HG02973 (cell line): ENCODE measurements around the gene SLC16A5.
"Not testable (repeated sequence)": the region's sequence is repeated elsewhere in the genome, so short reads cannot be mapped to it uniquely, and the experiment has no call there.

Experiments used
- ATAC-seq: cut with Tn5 transposase; IDR thresholded peaks from one replicate; pipeline ENCODE4 v1.9.1; 2021; ENCODE audit warnings: moderate library complexity; ENCODE audit not compliant: unreplicated experiment

SLC16A5 gene, protein sequence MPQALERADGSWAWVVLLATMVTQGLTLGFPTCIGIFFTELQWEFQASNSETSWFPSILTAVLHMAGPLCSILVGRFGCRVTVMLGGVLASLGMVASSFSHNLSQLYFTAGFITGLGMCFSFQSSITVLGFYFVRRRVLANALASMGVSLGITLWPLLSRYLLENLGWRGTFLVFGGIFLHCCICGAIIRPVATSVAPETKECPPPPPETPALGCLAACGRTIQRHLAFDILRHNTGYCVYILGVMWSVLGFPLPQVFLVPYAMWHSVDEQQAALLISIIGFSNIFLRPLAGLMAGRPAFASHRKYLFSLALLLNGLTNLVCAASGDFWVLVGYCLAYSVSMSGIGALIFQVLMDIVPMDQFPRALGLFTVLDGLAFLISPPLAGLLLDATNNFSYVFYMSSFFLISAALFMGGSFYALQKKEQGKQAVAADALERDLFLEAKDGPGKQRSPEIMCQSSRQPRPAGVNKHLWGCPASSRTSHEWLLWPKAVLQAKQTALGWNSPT

DNA sequence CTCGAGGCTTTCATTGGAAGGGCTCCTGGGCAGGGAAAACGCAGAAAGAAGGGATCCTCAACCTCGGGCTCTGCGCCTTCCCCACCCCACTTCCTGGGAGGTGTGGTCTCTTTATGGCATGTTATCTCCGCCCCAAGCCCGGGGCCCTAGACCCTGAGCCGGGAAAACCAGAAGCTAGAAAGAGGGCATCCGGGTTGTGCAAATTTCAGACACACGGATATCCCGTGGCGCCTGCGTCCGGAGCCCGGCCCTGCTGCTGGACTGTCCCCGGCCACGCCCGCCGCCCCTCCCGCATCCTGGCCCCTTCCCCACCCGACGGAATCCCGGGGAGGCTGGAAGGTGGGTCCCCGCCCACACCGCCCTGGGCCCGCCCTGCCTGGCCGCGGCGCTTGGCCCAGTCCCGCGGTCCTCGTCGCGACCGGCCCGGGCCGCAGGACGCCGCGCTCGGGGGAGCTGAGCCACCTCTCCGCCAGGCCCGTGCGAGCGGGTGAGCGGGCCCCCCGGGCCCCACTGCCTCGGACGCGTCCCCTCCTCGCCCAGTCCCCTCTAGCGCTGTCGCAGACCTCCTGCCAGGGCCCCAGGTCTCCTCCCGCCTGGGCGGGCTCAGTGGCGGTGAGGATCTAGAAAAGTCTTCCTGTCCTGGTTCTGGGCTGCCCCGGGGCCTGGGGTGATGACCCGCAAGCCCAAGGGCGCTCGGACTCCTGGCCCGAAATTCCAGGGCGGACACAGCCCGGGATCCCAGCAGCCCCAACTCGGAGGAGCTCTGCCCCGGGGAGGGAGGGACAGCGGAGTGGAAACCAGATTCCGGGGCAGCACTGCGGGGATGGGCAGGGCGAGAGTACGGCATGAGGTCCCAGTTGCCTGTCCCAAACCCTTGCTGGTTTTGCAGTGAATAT is at the start of gene SLC16A5:
Gene SLC16A5, plus strand, starts transcription at position 397 of the 896 bp plus-strand sequence. CDS start 5,683 bp downstream, outside the sequence.
- ATAC-seq = peak; percentile 45

DNA sequence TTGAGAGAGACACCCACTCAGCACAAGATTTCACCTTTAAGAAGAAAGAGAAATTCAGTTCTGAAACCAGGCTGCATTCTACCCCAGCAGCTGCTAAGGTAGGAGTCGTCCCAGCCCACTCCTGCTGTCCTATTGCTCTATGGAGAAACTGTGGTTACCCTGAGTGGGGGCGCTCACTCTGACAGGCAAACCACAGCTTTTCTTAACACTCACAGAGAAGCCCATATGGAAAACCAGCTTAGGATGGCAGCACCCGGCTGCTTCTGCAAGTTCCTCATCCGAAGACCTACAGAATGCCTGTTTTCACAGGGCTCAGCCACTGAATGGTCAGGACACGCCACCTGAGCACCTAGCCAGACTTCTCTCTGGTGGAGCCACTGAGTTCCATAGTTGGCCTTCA is 48.5 kb upstream of the SLC16A5 start:
- ATAC-seq = no peak

DNA sequence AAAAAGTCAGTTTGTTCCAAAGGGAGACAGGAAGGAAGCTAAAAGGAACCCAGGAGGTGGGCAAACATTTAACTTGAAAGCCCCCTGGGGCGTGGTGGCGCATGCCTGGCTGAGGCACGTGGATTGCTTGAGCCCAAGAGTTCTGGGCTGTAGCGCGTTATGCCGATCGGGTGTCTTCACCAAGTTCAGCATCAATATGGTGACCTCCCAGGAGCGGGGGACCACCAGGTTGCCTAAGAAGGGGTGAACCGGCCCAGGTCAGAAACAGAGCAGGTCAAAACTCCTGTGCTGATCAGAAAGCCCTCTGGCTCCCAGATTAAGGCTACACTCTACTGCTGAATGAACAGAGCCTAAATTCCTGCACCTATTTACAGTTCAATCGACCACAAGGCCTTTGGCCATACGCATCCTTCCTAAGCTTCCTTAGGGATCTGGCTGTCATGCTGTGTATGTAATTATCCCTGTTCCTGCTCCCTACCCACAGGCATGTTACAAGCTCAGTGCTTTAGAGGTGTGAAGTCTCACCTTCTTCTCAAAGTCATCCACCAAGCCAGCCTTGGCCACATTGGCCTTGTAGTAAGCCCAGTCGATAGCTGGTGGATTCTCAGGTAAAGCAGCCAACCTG is 46.0 kb upstream of the SLC16A5 start:
- no peak for ATAC-seq

DNA sequence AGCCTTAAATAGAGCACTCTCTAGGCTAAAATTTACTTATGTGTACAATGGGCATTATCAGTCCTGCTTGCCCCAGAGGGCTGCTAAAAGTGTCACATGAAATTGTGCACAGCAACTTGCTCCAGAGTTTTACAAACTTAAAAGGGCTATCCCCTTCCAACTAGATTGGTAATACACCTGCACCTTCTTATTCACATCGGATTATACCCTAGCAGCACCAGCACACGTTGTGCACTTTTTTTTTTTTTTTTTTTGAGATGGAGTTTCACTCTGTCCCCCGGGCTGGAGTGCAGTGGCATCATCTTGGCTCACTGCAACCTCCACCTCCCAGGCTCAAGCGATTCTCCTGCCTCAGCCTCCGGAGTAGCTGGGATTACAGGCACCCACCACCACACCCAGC is 44.0 kb upstream of the SLC16A5 start:
- not testable (repeated sequence) for ATAC-seq

DNA sequence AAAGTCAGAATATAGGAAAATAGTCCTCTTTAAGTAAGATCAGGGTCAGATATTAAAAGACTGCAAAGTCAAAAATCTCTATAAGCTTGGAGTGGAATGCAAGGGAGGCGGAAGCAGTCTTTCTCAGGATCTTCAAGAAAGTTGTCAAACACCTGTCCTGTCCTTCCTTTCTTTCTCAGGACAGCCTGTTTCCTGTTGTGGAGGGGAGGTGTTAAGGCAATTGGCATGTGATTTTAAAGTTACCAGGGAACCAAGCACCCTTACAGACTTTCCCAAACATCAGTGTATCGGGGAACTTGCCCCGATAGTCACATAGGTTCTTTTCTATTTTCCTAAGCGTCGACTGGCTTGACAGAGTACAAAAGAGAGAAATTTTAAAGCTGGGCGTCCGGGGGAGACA is 43.0 kb upstream of the SLC16A5 start:
- ATAC-seq = no peak

DNA sequence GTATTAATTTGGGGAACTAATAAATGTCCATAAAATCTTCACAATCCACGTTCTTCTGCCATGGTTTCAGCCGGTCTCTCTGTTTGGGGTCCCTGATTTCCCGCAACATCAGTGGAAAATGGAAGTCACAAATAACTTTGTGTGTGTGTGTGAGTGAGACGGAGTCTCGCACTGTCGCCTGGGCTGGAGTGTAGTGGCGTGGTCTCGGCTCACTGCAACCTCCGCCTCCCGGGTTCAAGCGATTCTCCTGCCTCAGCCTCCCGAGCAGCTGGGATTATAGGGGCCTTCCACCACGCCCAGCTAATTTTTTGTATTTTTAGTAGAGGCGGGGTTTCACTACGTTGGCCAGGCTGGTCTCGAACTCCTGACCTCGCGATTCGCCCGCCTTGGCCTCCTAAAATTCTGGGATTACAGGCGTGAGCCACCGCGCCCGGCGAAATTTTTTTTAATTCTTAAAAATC is 41.8 kb upstream of the SLC16A5 start:
- not testable (repeated sequence) for ATAC-seq

DNA sequence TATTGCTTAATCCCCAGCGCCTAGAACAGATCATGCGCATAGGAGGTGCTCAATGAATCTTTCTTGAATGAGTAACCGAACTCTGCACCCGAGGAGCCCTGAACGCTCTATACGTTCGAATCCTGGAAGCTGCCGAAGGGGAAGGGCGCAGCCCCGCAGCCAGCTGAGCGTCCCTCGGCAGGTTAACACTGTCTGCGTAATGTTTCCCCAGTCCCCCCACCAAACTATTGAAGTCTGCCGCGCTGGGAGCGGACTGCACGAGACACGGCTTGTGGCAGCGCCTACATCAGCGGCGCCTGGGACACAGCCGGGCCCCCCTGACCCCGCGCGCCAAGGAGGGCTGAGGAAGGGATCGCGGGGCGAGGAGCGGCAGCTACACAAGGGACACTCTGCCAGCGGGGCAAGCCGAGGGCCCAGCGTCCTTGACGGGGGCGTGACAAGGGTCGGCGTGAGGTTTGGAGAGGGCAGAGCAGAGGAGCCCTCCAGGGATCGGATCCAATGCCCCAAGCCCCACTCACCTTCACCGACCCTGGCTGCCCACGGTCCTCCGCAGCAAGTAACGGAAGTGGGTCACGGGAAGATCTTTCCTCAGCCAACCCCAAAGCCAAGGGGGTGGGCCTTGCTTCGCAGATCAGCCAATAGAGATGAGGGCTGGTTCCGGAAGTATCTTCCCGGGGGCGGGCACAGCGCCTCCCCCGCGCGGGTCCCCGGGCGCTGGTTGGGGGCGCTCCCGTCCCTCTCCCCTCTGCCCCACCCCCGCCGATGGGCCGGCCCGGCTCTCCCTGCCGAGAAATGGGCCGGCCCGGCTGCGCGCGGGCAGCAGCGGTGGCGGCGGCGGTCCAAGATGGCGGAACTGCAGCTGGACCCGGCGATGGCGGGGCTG is 41.1 kb upstream of the SLC16A5 start, which contains the start of the genes ATP5PD and KCTD2:
Gene ATP5PD, minus strand, starts transcription at position 563 of the 883 bp plus-strand sequence. CDS start 4,319 bp downstream, outside the sequence.
Gene KCTD2, plus strand, starts transcription at position 819 of the 883 bp plus-strand sequence. Its CDS starts 26 bp downstream, at position 845.
- peak; percentile 89 for ATAC-seq

DNA sequence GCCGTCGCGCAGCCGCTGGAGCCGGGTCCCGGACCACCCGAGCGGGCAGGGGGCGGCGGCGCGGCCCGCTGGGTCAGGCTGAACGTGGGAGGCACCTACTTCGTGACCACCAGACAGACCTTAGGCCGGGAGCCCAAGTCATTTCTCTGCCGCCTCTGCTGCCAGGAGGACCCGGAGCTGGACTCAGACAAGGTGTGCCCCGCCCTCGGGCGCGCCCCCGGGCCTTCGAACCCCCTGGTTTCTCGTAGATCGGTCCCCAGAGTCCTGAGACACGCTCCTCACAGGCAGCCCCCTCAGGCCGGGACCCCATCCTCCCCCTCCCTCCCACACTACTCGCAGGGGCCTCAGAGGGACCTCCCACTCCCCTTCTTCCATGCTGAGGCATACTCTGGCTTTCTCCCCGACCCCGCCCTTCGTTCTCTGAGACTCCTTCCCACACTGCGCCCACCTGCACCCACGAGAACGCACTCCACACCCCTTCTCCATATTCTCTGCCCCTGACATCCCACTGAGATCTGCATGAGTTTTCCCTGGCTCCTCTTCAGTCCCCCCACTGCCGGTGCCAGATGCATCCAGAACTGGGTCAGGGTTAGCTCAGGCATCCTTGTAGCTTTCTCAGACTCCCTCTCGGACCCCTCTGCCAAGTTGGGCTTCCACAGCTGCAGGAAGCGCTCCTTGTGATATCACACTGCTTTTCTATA is 40.2 kb upstream of the SLC16A5 start:
- peak; percentile 13 for ATAC-seq

DNA sequence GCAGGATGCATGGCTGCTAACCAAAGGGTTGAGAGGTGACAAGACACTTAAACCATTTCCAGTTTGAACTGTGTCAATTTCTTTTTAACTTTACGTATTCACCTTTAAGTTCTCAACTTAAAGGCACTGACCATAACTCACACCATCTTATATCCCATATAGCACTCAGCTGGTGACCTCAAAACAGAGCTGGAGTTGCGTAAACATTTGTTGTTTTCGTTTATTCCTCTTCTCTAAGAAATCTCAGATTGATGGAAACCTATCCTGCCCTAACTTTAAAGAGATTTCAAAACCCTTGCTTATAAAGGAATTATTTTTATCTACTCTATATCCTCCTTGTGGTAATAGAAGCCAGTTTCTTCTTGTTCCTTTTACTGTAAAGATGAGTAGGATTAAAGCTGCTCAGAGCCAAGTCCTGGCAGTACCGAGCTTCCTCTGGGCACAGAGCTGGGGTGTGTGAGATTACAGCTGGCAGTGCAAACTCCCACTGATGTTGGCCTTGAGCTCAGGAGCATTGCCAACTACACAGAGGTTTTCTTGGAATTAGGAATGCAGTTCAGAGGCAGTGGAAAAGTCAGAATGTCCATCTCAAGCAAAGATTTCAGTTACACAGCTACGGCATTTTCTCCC is 39.4 kb upstream of the SLC16A5 start:
- no peak for ATAC-seq

DNA sequence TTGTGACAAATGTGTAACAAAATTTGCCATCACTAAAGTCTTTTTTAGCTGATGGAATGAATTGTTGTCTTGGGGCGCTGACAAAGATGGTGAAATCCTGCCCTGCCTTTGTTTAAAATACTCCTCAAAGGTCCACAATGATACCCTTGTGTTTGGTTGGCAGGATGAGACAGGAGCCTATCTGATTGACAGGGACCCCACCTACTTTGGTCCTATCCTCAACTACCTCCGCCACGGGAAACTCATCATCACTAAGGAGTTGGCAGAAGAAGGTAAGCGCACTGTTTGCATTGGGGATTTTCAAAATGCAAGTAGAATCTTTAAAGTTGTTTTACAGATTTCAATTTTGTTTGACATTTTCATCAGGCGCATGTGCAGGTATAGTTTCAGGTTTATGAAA is 38.7 kb upstream of the SLC16A5 start:
- ATAC-seq = no peak

DNA sequence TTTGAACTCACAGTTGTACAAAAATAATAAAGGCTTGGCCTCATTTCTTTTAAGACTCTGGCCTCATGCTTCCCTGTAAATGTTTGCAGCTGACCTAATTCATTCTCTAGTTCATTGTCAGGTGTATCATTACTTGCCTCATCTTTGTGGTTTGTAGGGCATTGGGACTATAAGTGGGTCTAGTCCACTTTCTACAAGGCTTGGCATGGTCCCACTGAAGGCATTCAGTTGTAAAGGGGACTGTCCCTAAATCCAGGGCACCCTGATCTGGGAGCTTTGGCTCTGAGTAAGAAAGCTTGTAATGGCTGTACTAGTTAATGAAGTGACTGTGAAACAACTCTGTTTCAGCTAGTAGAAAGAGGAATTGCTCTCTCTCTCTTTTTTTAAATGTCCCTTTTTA is 38.0 kb upstream of the SLC16A5 start:
- no peak for ATAC-seq

DNA sequence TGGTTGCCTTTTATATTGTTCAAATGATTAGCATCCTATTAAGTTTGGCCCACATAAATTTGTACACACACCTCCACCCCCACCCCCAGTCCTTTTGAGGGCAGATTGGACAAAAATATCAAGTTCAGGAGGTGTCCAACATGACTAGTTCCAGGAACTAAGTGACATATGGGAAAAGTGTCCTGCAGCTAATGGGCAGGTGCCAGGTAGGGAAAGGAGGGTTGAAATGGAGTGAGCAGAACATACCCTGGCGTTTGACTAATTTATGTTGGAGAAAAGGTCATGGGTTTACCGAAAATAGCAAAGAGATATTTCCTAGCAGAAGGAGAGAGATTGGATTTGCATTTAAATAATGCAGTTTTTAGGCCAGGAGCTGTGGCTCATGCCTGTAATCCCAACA is 35.8 kb upstream of the SLC16A5 start:
- ATAC-seq = no peak

DNA sequence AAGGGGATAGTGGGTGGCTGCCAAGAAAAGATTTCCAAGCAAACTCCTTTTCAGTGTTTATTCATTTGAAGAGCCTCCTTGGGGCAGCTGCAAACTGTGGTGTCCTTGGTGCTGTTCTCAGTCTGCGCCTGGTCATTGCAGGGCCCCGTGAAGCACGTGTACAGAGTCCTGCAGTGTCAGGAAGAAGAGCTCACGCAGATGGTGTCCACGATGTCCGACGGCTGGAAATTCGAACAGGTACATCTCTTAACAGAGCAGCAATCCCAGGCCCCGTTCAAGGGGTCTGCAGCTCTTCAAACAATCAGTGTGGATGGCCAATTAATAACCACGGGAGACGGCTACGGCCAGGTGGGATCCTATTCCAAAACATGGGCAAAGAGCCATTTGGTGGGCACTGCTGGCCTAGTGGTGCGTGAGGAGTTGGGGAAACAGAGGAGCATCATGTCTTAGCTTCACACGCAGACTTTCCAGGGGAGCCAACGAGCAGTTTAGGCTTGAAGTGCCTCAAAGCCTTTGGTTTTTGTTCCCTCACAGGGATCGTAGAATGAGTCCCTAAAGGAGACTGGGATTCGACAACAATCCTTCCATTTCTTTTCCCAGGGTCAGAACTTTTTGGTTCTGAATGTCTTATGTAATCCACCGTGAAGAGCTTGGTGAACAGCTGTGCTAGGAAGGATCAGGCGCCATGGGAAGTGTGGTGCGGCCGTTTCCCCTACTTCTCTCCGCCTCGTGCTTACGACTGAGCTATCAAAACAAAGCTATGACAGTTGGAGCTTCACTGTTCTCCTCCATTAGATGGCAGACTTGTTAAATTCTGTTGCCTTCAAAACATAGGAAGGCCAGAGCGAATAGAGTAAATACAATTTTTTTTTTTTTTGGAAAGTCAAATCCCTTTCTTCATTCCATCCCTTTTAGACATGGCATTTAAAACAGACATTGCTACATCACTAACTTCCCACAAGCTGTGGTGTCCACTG is 28.1 kb upstream of the SLC16A5 start:
- ATAC-seq = no peak

DNA sequence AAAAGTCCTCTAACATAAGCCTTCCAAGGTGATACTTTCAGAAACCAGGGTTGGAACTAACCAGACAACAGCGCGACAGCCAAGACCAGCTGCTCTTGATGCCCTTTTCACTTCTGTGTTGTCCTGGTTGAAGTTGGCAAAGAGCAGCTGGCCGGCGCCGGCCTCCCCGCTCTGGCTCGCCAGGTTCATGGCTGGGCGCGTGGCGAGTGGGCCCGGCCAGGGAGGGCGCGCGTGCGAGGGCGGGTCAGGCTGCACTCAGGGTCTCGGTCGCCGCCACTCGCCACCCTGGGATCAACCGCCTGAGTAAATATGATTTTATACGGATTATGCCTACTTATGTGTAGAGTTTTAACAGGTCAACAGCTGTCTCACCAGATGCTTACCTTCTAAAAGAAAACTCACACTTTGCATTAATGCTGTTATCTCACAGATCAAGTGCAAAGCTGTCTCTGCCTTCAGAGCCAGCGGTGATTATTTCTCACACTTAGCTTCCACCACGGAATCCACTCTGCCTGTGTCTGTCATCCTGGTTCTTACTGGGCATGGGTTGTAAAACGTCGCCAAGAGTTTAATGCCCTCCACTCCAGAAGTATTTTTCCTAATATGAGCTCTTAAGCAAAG is 27.2 kb upstream of the SLC16A5 start:
- ATAC-seq = no peak

DNA sequence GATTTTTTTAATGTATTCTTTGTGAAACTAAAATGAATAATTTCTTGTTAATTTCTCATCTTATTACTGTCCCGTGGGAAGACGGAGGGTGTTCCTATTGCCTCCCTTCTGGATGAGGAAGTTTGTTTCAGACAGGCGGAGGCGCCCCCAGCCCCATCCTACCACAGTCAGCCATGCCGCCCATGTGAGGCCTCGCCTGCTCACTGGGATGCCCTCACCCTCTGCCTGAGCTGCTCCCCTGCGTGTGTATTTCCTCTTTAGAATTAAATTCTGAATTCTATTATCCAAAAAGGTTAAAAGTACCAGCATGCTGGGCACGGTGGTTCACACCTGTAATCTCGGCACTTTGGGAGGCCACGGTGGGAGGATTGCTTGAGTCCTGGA is 26.7 kb upstream of the SLC16A5 start:
- no peak for ATAC-seq

DNA sequence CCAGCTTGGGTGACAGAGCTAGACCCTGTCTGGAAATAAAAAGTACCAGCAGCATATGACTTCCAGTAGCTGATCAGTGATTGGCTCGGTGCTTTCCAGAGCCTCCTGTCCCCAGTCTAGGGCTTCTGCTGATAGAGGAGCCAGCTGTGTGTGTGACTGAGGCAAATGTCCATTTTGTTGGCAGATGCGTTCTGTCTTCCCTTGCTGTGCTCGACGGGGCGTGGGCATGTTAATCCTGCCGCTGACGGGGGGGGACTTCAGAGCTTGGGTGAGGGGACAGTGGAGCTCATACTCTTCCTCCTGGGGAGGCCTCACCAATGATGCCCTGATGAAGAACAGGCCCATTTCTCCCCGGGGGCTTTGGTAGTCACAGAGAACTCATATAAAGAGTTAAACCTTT is 26.1 kb upstream of the SLC16A5 start:
- no peak for ATAC-seq

DNA sequence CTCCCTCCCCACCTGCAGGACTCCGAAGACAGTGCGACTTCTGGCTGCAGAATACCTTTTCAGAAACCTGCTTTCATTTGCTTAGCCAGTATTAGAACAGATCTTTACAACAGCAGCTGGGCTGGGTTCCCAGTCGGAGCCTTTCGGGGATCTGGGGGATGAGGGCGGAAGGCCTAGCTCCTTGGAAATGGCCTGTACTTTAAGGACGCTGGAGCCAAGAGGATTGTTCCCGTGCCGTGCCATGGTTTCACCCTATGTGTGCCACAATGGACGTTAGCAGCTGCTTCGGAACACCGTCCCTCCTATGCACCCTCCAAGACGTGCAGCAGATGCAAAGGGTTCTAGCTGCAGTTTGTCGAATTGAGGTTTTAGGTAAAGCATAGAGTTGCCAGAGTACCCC is 24.6 kb upstream of the SLC16A5 start:
- ATAC-seq = no peak
